Femur (tissue), 1 donor: Measurements from ENCODE around the gene MAEA.

Experiments used
- DNase-seq: peaks from one replicate; pipeline ENCODE4 v3.0.0-alpha.2; 2017

MAEA gene

DNA sequence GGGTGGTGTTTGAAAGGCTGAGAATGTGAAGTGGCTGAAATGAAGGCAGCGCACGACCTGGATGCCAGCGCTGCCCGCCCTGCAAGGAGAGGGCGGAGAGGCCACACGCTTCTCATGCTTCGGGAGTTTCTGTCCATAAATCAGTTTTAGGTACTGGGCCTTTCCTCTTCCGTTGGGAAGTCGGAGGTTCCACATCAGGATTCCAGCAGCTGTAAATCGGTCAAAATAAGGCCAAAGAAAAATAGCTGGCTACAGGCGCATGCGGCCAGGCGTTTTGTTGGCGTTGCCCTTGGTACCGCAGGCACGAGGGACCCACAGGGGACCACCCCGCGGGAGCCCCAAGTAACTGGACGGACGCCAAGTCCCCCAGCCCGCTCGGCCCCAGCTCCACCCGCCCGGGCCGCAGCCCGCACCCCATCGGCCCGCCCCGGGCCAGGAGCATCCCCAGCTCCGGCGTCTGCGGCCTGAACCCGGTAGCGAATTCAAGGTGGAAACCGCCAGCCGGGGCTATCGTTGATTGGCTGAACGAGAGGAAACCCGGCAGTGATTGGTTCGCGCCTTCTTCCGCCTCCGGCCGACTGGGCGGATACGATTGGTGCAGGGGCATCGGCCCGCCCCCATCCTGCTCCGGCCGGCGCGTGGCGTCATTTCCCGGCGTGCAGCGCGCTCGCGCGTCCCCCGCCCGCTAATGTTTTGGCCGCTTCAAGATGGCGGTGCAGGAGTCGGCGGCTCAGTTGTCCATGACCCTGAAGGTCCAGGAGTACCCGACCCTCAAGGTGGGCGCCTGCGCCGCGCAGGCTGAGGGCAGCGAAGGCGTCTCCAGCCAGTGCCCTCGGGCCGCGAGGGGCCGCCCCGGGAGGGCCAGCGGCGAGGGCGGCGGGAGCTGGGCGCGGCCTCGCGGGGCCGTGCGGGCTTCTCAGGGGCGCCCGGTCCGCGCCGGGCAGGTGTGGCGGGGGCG is at the start of gene MAEA:
MAEA (plus strand) TSS at position 685 of the 958 bp plus-strand sequence; CDS start at position 708, 23 bp downstream.
- peak; percentile 98 for DNase-seq

DNA sequence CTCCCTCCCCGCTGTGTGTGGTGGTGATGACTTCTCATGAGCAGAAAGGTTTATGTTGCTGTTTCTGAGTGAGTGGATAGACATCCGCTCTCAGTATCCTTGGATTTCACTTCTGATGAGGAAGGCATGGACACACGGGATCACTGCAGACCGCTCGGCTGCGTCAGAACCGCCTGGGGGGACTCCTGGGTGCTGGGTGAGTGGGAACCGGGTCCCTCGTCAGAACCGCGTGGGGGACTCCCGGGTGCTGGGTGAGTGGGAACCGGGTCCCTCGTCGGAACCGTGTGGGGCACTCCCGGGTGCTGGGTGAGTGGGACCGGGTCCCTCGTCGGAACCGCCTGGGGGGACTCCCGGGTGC is 49.8 kb upstream of the MAEA start:
- no peak for DNase-seq

DNA sequence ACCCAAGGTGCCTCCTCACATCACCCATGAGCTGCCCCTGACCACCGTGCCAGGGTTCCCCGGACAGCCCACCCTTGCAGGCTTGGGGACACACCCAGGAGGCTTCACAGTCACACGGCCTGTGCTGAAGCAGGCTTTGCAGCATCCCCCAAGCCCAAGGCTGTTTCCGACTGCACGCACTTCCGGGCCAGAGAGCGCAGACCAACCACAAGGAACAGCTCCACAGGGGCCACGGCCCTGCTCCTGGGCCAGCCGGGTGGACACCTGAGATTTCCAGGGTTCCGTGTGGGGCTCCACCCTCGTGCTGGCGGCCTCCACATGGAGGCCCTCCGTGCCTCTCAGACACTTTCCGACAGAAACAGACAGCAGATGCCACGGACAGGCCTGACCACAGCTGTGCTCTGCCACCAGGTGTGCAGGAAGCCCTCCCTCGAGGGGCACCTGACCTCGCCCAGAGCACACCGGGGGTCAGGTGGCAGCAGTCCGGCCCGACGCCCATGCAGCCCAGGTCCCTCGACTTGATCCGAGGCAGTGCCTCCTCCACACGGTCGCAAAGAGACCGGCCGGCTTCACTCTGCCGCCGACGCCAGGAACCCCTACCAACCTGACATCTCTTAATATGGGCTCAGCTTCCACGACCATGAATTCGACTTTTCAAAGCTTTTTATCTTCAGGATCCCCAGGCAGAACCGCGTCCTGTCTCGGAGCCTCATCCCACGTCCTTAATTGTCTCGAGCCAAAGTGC is 48.8 kb upstream of the MAEA start:
- no peak for DNase-seq

DNA sequence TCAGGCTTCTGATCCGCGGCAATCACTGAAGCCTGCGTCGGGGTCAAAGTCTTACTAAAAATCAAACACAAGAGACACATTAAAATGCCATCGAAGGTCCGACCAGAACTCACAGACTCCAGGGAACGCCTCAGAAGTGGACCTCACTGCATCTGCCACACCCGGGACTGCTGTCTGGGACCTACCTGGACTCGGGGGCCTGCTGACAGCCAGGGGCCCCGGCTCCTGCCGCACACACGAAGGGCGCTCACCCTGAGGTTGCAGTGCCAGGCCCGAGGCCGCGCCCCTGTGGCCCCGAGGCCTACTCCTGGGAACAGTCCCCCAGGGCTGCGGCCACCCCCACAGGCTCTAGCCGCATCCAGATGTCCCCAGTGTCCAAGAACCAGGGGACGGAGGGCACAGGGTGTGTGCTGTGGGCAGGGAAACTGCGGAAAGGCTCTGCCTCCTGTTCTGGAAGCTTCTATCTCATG is 48.2 kb upstream of the MAEA start:
- DNase-seq, result peak; percentile 10

DNA sequence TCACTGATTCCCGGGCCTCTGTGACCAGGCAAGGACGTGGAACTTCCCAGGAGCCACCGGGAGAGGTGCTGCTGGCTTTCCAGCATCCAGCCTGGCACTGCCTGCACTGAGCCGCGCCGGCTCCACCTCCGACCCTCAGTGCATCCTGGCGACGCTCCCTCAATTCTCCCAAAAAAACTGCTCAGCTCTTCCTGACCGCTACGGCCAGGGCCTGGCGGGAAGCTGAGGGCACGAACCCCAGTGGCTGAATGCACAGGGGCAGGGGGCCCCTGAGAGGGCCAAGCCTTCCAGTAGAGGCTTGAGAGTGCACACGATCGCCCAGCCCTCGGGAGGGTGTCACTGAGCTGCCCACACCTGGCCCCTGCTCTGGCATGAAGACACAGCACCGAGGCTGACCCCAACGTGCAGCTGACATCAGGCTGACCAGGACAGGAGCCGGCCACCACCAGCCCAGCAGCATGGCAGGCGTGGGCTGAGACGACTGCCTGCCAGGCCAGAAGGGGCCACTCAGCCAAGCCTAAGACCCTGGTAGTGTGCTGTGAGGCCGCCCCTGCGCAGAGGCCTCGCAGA is 47.7 kb upstream of the MAEA start:
- no peak for DNase-seq

DNA sequence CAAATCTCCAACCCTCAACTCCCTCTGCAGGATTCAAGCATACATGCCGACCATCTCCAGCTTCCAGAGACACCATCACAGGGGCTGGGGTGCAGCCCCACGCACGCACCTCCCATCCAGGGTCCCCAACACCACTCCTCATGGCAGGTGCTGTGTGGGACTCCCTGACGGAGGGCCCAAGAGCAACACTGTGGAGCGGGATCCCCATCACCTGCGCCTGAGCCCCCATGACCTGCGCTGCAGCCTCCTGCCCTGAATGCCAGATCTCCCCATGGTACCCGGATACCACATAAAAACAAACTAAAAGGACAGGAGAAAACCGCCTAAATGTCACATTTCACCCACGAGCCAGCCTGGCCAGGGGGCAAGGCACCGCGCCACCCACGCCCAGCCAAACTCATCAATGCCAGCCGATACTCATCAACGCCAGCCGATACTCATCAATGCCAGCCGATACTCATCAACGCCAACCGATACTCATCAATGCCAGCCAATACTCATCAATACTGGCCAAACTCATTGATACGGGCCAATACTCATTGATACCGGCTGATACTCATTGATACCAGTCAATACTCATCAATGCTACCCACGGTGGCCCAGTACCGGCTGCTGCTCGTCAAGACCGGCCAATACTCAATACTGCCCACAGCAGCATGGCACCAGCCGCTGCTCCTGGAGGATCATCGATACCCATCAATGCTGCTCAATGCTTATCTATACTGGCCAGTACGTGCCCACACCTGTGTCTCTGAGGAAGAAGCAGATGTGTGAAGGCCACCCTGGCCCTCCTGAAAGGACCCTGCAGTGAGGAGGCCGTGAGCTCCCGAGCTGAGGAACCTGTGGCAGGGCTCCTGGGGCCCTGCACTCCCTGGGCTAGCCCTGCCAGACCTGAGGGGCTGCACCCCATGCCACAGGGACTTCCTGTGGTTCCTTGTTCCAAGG is 46.9 kb upstream of the MAEA start:
- DNase-seq, result no peak

DNA sequence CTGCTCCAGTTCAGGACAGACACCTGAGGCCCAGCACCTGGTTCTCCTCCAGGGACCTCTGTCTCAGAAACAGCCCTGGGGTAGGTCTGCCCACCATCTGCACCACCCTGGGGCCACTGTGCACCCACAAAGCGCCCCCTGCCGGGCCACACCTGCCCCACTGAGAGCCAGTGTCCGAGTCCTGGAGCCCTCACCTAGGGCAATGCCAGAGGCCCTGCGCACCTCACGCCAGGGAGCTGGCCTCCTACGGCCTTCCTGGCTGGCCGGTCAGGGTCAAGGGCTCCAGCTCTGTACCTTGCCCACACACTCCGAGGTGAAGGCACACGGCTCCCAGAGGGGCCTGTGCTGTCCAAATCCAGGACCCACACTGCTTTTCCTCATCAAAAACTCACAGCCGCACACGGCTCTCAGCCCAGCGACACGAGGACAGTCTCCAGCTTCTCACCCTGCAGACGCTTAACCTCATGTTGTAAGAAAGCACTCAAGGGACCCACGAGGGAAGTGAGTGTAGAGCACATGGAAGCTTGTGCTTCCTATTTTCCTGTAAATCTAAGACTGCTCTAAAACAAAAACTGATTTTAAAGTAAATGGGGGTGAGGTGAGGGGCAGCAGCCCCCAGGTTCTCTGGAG is 46.1 kb upstream of the MAEA start:
- peak; percentile 21 for DNase-seq

DNA sequence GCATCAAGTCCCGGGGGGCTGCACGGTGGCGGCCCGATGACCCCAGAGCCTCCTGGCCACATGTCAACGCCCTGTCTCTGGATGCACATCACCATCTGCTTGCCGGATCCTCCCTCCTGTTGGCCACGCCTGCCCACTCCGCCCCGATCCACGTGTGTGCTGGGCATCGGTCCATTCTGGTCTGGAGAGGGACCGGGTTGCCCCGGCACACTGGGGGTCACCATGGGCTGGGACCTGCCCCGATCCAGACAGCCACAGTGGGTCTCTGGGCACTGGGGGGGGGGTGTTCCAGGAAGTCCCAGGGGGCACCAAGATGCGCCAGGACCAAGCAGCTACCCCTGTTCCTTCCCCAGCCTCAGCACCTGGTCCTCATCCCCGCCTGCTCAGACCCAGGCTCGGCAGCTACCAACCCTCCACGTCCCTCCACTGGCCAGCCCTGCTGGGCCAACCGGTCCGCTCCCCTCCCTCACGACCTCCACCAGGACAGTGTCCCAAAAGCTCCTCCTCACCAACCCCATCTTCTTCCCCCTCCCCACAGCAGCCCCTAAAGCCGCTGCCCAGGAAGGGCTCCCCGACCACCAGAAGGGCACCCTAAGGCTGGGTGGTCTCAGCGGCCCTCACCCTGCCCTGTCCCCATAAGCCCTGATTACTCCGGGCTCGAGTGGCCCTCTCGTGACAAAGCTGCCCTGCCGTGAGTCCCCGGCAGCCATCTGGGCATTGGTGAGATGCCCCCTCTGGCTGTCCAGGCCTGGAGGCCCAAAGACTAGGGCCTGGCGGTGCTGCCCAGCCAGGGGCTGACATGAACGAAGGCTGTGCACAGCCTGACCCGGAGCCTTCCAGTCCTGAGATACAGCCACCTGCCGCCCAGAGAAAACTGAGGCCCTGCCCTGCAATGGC is 45.4 kb upstream of the MAEA start:
- DNase-seq, result peak; percentile 17

DNA sequence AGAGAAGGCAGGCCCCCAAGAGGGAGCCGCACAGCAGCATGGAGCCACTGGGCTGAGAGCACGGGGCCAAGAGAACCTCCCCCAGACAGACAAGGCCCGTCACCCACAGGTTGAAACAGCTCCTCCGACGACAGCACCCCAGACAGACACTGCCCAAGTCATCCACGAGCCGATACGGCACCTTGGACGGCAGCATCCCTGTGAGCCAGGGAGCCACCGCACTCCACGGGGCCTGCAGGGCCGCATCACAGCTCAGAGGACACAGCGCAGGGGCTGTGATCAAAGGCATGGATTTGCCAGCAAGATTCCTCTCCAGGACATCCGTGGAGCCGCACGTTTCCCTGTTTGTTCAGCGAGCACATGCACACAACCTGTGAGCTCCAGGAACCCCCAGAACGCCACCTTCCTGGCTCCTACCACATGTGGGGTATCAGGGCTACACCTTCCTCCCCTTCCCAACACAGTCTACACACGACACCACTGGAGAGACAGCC is 44.7 kb upstream of the MAEA start:
- no peak for DNase-seq

DNA sequence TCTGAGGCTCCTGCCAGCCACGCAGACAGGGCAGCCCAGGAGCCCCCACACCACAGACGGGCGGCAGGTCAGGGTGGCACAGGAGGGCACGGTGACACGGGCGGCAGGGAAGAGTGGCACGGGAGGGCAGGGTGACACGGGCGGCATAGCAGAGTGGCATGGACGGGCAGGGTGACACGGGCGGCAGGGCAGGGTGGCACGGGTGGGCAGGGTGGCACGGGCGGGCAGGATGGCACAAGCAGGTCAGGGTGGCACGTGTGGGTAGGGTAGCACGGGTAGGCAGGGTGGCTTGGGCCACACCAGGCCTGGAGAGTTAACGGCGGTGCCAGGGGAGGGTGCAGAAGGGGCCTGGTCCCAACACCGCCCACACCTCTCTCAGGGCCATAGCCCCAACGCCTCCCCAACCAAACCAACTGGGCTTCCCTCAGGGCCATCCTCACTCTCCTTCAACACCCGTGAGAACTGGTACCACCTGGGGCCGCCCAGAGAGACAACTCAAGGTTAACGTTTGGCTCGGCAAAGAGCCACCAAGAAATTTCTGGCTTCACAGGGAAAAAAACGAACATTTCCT is 44.1 kb upstream of the MAEA start:
- DNase-seq, result peak; percentile 17

DNA sequence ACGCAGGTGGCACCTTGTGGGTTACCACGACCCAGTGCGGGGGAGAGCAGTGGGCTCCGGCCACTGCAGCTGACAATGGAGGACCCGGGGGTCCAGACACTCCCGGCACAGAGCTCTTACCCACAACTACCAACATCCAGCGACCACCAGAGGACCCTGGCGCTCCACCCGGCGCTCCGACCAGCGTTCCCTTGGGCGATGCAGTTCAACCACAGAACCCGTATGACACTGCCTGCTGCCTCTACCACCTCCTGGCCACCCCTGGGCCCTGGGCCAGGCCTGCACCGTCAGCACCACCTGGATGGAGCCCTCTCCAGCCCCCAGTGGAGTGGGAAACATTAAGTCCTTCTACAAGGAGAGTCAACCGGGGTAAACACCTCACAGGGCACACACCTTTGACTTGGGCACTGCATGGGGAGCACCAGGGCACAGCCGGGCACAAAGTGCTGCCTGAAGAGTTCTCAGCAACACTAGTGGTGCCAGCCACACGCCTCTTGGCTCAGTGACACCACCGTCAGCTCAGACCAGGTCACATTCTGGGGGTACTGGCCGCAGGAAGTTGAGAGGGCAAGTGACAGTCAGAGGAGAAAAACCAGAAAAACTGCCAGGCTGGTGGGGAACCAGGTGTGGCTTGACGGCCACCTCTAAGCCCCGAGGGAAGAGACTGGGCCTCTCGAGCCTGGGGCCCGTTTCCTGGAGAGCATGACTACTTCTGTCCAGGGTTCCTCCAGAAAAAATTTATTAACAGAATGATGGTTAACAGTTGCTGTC is 43.4 kb upstream of the MAEA start:
- DNase-seq, result peak; percentile 32

DNA sequence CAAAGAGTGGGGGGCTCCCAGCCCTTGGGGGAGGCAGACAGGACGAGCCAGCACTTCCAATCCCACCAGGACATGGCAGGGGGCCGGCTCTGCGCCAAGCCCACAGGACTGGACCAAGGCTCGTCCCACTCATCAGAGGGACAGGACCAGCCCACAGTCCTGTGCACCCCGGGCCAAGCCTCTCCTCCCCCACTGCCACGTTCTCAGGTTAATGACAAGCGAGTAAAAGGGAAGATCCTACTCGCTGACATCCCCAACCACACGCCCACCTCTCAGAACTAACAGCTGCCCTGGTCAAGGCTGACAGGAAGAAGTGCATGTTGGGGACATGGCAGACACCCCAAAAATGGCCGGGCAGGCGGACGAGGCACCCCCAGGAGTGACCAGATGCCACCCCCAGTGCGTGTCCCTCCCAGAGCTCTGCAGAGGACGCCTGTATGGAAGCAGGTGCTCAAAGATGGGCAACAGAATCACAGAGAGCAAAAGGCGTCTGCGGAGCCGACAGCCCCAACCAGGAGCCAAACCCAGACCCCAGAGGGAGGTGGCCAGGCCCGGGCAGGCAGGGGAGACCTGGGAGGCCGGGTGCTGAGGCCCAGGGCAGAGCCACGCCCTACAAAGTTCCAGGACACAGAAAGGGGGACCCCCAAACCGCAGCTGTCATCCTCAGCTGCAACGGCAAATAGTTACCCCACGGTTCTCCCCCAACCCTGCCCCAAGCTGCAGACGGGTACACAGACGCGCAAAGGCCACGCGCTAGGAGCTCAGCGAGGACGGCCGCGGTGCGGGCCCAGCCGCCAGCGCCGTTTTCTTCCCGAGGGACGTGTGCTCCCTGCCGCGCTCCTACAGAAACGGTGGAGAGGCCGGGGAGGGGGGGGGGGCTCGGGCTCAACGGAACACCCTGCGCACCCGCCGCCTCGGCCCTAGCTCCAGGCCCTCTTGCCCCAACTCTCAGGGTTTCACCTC is 42.5 kb upstream of the MAEA start:
- peak; percentile 32 for DNase-seq

DNA sequence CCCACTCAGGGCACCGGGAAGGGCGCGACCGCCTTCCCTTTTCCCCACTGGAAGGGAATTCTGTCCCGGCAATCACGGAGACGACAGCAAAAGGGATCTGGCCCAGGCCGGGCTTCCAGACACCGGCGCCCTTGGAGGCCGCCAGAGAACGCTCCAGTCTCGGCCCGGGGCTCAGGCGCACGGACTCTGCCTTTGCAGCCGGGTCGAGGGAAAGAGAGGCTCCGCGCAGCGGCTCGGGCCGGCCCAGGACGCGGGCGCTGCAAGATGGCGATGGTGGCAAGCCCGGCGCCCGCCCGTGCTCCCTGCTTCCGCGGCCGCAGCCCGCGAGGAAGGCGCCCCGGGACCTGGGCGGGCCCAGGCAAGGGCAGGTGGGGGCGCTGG is 41.8 kb upstream of the MAEA start:
- DNase-seq, result no peak

DNA sequence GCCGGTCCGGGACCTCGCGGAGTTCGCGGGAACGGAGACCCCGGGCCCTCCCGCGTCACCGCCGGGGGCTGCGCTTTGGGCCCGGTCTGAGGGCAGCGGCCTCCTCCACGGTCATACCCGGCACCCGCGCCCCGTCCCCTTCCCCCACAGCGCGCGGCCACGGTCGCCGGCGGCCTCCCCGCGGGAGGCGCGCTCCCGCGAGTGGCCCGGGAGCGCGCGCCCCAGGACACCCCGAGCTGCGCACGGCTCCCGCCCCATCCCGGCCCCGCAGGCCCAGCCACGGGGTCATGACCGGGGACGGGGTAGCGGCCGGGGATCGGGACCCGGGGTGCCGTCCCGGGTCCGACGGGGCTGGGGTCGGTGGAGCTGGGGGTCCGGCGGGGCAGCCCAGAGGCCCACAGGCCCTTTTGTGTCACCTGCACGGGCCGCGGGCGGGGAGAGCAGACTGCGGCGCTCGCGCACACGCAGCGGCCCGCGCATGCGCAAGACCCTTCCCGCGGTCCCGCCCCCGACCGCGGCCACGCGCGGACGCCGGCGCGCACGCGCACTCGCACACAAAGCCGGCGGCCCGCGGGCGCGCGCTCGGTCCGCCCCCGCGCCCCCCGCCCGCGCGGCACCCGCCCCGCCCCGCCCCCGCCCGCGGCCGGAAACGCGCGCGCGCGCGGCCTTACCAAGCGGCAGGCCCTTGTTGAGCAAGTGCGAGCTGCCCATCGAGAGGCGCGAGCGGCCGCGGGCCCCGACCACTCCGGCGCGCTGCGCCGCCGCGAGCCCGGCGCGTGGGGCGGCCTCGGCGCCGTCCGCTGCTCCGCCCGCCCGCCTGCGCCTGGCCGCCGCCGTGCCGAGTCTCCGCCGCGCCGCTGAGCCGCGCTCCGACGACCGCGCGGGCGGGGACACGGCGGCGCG is 41.2 kb upstream of the MAEA start, which contains the start of gene CTBP1:
CTBP1 (minus strand) TSS at position 886 of the 903 bp plus-strand sequence. CDS start 7,799 bp downstream, outside the sequence.
- DNase-seq, result peak; percentile 89

DNA sequence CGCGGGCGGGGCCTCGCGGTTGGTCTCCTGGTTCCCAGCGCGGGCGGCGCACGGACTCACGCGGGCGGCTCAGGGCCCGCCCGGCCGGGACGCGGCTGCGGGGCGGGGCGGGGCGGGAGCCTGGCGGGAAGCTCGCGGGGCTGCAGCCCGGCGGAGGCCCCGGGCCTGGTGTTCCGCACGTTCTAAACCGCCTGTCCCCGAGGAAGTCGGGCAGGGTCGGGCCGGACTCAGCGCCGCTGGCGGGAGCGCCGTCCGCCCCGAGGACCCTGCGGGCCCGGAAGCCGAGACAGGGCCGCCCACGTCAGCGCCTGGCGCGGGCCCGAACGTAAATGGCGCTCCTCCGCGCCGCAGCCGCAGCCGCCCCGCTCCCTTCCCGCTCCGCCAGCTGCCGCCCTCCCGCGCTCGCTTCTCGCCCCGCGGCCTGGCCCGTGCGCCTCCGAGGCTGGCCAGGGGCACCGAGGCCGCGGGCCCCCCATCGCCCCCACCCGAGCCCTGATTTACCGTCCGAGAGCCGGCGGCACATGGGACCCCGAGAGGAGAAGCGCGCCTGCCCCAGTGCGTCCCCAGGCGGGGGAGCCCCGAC is 40.5 kb upstream of the MAEA start:
- DNase-seq, result peak; percentile 90

DNA sequence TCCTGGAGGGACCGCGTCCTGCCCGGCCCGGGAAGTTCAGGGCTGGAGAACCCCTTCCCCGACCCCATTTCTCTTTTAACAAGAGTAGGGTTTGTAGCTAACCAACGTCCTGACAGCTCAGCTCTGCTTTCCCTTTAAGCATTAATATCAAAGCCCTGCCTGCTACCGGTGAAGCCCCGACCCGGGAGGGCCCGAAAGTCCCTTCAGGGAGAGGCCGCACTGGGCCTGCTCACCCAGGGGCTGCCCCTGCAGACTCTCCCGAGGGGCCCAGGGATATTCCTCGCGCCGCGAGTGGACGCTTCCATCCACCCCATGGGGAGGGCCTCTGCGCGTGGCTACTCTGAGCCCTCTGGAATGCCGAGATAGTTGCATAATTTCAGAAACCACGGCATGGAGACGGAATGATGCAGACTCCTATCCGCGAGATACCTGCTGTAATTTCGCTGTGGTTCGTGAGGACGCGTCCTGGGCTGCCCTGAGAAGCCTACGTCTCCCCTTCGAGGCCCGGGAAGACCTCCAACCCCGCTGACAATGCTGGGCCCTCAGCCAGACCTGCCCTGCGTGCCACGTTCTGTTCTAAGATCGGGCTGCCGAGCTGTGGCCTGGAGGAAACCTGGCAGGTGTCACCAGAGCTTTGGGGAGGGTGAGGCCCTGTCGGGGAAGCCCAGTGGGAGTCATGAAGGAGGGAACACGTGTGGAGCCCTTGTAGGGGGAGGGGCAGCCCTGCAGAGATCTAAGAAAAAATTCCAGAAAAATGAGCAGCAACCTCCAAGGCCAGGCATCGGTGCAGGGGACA is 39.8 kb upstream of the MAEA start:
- DNase-seq, result peak; percentile 45
